ENCODE measurements around the gene DENND2D.

GRCh38 chr1:111179968-111180533 is 20.4 kb downstream of the DENND2D start:
- TF ChIP-seq CTCF (IDR thresholded peaks at IDR 0.05) (no peak), EZH2 (IDR thresholded peaks at IDR 0.05; ENCODE audit: borderline replicate concordance, insufficient read depth, low read depth, low read length, poor library complexity, severe bottlenecking) (no peak)

Data from B cell (primary cell).